Hypothalamus (tissue), 51 donors: ENCODE results near the gene SLC35B1.

Source experiments
- DNase-seq, 51 donors: peaks; one replicate each; lab custom pipeline; 2025; lab: John Stamatoyannopoulos, UW

The SLC35B1 gene

DNA sequence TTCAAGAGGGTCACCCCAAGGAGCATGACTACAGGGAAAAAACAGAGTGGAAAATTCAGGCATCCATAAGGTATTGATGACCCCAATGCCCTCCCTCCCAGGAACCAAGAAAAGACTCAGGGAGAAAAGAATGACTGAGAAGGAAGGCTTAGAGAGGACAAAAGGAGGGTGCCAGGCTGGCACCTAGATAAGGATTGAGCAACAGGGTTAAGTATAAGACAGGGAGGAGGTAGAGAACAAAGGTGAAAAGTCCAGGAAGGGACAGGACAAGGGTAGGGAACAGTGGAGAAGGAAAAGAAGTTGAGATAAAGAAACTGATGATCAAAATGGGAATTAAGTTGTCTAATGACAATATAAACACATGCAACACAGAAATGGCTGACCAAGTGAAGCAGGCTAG is 2.5 kb downstream of the SLC35B1 start:
- DNase-seq: no peak

DNA sequence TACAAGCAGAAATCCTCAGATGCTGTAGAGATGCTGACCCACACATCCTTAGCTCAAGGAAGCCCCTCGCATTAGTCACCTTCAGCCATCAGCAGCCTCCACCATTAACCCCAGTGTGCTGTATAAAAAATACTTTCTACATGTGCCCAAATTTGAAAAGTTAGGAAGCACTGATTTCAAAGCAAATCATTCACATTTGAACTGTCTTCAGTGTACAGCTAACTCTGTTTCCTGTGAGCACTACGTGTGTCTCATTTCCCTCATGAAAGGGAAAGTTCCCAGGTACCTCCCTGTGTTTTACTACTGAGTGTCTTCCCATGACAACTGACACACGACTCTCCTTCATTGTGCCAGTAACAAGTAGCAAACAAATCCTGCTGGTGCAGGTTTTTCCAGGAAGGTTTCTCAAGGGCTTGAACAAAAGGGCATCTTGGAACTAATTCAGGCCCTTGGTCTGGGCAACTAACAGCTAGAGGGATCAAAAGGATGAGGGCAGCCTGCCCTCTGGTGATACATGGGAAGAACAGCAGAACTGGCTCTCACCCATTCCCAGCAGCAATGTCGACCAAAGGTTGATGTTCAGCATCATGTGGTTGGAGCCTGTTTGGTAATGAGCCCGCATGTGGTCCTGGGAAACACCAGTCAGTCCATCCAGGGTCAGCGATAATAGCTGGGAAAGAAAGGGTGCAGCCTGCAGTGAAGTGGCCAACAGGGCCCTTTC is 4.0 kb downstream of the SLC35B1 start:
- DNase-seq: peak in 23 of 51 donors; percentile 8 to 60 (median 31)

DNA sequence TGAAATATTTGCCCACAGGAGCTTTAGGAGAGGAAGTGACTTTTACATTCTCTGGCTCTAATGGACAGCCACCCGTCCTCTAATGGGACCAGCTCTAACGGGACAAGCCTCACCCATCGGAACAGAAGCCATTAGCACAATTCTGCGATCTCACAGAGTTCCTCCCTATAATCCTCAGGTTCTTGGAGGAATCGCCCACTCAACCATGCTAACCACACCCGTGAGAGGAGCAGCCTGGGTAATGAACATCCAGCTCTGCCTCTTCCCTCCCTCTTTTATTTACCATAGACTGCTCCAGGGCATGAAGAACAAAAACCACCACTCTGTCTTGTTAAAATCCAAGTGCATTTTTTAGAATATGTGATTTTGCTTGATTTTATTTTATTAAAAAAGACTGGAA is 6.8 kb downstream of the SLC35B1 start:
- DNase-seq: peak in 1 of 51 donors; percentile 7

DNA sequence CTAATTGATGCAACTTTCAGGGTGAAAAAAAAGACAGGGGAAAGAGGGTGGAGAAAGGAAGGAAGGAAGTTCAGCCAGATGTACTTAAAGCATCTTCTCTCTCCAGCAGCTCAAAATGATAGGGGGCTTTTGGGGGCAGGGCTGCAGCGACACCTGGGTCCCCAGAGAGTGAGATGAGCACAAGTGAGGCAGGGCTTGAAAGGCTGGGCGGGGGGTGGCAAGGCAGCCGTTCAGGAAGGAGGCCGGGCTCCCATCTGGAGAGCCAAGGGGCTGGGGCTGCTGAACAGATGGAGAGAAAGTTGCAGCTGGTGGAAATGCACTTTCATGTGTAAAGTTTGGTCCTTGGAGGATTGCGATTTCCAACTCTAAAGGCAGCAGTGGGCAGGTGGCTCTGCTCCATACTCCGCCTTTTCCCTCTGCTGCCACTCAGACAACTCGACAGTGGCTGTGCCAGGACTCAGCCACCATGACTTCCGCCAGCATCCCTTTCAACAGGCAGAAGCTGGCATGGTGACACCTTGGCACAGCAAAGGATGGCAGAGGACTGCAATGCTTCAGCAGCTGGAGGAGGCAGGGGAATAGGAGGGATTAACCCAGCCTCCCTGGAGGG is 7.7 kb downstream of the SLC35B1 start:
- peak in 4 of 51 donors; percentile 12 to 30 (median 18) for DNase-seq

DNA sequence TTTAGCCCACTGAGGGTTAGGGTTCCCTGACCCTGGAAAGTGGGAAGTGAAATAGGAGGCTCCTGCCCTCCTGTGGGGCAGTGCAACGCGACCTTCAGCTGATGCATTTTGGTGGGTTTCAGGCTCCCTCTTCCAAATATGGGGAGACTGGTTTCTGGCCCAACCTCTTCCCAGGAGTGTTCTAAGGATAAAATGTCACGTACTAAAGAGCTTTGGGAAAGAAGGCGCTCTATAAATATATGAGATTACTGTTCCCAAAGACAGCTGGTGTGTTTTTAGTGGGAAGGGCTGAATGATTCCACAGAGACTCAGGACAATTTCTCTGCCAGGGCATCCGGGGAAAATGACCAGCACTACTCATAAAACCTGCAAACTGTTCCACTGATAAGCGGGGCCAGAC is 9.8 kb downstream of the SLC35B1 start:
- no peak for DNase-seq

DNA sequence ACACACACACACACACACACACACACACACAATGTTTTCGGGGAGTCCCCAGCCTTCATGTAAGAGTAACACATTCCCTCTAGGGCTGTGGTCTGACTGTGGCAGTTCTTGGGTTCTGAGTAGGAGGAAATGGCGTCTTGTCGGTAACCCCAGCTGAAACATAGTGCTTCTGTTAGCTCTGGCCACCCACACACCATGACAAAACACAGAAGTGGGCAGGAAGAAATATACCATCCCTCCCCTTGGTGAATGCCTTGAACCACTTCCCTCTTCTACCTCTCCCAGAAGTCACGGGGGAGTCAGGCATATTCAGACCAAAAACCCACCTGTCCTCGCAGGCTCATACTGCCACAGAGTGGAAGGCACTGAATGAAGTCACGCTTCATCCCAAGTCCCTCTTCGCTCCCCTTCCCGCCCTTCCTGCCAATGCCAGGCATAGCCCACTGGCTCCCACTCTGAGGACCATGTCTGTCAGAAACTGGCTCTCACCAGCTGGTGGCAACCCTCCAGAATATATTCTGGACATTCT is 11.5 kb downstream of the SLC35B1 start:
- DNase-seq: peak in 2 of 51 donors; percentile 27 to 56

DNA sequence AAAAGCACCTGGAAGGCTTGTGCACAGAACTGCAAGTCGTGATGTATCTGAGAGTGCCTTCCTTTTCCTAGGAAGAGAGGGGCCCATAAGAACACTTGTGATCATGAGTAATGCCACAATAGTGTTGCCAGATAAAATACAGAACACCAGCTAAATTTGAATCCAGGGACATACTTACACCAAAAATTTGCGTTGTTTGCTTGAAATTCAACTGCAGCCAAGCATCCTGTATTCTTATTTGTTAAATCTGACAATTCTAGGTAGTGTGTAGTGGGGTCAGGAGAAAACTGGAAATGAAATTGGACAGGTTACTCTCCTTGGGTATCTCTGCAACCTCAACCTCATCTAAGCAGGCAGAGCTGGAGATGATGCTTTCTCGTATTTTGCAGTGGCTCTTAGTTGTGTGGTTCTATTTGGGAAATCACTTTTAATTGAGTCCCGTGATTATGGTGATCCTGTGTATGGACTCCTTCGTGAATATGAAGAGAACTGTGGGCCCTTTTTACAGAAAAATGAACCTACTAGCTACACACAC is 12.0 kb downstream of the SLC35B1 start:
- DNase-seq: no peak

DNA sequence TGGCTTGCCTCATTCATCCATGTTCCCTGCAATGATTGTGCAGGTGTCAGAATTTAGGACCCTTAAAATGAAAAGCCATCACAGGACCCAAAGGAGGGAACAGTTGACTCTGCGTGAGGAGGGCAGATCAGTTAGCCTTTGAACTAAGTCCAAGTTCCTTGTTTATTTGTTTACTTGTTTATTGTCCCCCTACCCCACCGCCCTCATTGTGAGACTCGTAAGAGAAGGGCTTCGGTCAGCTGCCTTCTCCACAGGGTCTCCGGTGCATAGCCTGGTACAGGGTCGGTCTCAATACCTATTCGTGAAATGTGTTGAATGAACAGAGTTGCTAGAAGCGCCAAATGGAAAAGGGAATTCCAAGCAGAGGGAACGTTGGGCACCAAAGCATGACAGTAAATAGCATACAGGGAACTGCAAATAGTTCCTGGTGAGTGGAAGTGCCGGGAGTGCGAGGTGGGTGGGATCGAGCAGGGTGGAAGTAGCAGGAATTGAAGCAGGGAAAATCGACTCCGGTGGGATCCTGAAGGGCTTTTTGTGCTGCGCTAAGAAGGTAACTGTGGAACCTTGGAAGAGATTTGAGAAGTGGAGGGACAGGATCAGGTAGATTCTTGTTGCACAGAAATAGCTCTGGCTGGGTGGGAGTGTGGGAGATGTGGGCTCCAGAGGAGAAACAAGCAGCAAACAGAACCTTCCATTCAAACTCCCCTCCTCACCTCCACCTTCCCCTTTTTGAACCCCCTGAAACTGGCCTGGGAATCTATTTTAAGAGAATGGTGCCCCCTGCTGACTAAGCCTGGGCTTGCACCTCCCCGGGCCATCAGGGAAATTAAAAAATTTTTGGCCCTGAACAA is 12.7 kb downstream of the SLC35B1 start:
- DNase-seq: peak in 27 of 51 donors; percentile 2 to 68 (median 23)

DNA sequence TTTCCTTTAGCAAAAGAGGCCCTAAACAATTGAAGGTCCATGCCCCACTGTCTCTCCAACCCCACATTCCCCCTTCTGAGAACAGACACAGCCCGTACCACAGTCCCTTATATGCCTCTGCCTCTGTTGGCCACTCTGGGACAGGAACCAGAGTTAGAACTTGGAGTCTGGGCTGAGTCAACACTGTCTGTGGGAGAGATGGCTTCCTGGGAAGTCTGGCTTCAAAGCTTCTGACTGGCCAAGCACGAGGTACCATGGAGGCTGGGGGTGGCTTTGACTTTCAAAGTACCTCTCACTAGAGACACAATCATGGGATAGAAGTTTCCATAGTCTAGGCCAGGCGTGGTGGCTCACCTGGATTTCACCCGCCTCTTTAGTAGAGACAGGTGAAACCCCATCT is 15.0 kb downstream of the SLC35B1 start:
- no peak for DNase-seq

DNA sequence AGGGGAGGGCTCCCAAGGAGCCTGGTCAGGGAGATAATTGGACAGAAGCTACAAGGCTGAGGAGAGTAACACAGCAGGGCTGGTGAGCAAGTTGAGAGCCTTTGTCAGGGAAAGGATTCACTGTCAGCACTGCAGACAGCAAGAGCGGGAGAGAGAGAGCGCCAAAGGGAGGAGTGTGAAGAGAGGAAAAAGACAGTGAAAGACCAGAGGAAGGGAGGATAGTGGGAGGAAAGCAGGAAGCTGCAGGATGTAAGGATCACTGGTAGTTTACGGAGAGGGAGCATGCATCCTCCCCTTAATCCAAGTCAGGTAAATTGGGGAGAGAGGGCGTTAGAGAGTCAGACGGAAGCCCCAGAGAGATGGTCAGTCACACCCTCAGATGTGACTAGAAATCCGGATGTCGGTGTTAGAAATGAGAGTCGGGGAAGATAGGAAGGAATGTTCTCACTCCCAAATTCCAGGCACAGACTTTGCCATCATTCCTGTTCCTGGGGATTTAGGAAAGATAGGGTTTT is 16.0 kb downstream of the SLC35B1 start:
- no peak for DNase-seq

DNA sequence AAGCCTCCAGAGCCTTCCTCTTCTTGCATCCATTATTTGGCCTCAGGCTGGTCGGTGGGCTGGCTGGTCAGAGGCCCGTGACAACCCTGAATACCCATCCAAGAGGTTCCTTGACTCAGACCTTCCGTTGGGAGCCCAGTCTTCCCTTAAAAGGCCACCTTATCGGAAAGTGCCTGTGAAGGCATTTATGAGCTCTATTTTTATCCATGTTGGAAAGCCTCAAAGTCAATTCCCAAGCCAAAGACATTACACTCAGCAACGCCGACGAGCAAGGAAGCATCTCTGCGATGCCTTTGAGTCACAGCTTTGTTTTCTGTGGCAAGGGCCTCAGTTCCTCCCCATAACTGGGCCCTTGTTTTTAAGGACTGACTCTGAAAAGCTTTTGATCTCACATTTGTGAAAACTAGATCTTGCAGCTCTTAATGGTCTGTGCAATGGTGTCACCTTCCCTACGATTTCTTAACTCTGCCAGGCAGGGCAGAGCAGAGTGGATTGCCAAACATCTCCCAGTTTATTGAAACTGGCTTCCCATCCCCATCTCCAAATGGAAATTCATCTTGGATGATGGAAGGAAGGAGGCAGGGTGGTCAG is 16.6 kb downstream of the SLC35B1 start:
- no peak for DNase-seq

DNA sequence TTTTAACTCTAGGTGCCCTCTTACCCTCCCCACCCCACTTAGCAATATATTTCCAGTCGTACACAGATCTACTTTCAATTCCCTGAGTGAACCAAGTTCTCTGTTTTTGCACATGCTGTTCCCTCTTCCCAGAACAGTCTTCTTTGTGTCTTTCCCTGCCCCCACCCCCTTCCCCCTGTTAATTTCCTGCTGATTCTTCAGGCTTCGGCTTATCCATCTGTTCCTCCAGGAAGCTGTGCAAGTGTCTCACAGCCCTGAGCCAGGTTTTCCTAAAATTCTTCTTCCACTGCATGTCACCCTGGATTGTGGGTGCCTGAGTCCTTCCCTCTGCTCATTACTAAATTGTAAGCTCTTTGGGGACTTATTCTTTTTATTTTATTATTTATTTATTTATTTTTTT is 17.5 kb downstream of the SLC35B1 start:
- no peak for DNase-seq

DNA sequence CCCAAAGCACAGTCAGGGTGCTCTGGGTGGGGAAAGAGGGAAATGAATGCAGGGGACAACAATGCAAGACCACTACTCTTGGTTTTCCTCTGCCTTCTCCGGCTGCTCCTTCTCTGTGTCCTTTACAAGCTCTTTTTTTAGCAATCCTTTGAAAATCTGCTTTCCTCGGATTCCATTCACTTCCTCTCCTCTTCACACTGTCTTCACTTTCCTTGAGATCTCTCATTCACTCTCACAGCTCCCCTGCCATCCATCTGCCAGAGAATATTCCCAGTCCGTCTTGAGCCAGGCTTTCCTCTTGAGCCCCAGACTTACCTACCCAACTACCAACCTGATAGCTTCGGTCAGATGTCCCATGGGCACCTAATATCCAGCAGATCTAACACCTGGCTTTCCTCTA is 18.9 kb downstream of the SLC35B1 start:
- DNase-seq: no peak

DNA sequence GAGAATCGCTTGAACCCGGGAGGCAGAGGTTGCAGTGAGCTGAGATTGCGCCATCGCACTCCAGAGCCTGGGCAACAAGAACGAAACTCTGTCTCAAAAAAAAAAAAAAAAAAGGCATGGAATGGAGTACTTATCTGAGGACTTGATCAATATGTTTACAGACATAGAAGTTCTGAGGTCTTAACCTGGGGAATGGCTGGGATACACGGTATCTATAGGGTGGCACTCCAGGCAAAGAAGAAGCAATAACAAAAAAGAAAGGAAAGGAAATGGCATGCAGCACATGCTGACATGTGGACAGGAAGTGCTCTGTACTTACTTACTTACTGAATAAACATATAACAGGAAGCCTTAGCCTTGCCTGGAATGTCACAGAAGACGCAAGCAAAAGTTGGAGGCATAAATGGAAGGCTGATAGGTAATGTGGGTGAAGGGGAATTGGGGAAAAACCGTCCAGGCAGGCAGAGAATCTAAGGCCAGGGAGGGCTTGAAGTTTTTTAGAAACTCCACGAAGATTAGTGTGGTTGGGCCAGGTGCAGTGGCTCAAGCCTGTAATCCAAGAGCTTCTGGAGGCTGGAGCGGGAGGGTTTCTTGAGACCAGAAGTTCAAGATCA is 19.8 kb downstream of the SLC35B1 start:
- DNase-seq: no peak

DNA sequence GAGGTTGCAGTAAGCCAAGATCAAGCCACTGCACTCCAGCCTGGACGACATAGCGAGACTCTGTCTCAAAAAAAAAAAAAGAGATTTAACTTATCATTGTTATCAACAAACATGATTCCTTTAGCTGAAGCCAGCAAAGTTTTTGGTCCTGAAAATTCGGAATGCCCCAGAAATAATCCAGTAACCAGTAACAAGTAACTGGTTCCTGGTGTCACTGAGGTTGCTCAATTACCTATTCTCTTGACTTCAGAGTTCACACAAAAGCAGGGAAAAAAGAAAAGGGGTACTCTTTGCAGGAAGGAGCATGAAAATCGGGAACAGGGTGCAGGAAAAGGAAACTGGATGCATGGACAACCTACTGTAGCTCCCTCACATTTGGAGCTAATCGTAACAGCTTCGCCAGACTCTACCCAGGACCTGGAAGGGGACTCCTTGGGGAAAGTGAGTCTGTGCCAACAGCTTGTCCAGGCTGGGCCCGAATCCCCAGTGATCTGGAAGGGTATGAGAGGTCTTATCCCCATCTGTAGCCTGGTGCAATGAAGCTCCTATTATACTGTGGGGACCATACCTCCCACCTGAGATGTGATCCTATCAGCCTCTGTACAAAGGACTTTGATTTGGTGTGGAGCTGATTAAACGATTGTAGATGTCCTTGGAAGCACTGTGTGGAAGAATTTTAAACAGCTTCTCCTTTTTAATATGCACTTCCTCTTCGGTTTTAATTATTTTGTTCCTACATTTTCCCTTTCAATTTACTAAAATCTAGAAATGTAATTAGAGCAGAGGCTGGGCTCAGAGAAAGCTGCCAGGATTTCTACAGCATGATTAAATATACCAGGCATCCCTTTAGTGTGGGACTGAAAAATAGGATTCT is 26.4 kb downstream of the SLC35B1 start:
- no peak for DNase-seq

DNA sequence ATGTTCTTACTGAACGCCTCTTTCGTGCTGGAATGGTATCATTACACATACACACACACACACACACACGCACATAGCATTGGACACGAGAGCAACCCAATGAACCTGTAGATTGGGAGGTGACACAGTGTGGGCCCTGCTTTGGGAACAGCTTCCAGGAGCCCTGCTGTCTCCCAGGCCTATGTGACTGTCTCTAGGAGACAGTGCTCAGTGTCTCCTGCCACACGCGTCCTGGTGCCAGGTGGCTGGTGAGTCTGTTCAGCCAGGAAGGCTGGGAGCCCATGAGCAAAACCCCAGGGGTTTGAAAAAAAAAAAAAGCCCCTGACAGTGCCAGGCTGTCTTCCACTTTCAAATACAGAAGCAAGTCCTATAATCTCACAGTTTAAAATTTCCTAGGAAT is 27.4 kb downstream of the SLC35B1 start:
- DNase-seq: peak in 3 of 51 donors; percentile 11 to 45 (median 42)

DNA sequence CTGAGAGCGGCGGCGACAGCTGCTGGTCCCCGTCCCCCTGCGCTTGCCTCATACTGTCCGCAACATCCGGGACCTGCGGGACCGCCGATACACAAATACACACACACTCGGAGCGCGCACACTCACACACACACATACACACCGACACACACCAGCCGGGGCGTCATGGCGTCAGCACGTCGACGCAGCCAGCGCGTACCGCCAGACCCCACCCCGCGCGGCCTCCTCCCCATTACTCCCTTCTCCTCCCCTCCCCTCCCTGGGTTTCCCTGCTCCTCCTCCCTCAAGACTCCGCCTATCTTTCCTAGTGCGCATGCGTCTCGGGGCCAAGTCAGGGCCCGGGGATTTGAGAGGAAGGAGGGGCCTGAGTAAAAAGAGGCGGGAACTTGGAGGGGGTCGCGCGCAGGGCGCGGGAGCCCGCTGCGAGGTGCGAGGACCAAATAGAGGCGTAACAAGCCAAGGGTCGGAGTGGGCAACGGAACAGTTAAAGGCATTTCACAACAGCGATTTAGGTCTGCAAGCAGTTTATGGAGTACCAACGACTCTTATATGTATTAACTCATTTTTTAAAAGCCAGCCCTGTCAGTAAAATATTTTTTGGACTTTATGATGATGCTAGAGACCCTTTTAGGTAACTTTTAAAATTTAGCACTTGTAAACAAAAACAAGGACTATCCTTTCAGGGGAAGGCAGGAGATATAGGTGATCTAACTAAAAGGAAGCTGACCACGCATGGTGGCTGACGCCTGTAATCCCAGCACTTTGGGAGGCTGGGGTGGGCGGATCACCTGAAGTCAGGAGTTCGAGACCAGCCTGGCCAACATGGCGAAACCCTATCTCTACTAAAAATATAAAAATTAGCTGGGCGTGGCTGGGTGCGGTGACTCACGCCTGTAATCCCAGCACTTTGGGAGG is 29.6 kb downstream of the SLC35B1 start, which contains the start of gene SPOP:
Gene SPOP (minus strand): TSS at position 165 of the 915 bp plus-strand sequence. CDS start 55,287 bp downstream, outside the sequence.
- DNase-seq: peak; percentile 88 to 99 (median 98)
